ENCODE data around the gene MADD.

DNA sequence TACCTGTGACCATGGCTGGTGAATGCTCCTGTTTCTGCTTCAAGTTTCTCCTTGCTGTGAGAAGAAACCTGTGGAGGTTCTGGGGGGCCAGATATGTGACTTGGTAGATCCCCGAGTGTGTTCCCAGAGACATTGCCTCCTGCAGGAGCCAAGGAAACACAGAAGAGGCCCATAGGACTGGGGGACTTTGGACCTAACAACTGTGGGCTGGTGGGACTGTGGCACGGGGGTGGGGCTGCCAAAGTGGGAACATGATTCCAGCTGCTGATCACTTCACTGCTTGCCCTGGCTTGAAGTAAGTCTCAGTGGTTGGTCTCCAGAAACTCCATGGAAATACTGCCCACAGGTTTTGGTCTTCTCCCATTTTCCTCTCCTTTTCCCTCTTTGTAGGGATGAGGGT is 16.3 kb upstream of the MADD start:
- TF ChIP-seq, protein P1, sequence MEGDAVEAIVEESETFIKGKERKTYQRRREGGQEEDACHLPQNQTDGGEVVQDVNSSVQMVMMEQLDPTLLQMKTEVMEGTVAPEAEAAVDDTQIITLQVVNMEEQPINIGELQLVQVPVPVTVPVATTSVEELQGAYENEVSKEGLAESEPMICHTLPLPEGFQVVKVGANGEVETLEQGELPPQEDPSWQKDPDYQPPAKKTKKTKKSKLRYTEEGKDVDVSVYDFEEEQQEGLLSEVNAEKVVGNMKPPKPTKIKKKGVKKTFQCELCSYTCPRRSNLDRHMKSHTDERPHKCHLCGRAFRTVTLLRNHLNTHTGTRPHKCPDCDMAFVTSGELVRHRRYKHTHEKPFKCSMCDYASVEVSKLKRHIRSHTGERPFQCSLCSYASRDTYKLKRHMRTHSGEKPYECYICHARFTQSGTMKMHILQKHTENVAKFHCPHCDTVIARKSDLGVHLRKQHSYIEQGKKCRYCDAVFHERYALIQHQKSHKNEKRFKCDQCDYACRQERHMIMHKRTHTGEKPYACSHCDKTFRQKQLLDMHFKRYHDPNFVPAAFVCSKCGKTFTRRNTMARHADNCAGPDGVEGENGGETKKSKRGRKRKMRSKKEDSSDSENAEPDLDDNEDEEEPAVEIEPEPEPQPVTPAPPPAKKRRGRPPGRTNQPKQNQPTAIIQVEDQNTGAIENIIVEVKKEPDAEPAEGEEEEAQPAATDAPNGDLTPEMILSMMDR (conservative IDR thresholded peaks at IDR 0.05 in 1 of 2, IDR thresholded peaks at IDR 0.05 in 1 of 2; ENCODE audit: low read depth in 1 of 2, low read length in 2 of 2), result no peak
- no peak for TF ChIP-seq EZH2 (IDR thresholded peaks at IDR 0.05; ENCODE audit: low read length, missing control alignments)
